HEK293 (cell line): Measurements from ENCODE around the gene TRMT44.

Source experiments
- CTCF ChIA-PET: fragments of 350-600 bp; formaldehyde crosslinking; extraction: SDS; loops from one replicate; lab custom pipeline; 2021; ENCODE audit warnings: antibody characterized with exemption; lab: Yijun Ruan, JAX
- POLR2A ChIA-PET: fragments of 300-600 bp; formaldehyde crosslinking; extraction: SDS; loops from one replicate; lab custom pipeline; 2020; ENCODE audit warnings: antibody characterized with exemption, inconsistent platforms; lab: Yijun Ruan, JAX
- H3K27ac ChIP-seq: fragments of 200-500 bp; sonication (Bioruptor generic); 2 replicates; pipeline ENCODE4 v1.5.1; 2014; ENCODE audit warnings: low read depth, low read length, control low read depth, inconsistent platforms; ENCODE audit errors: extremely low read depth
- H3K36me3 ChIP-seq, 2 experiments: fragments of 200-500 bp in 1 of 2; sonication (Bioruptor generic) in 1 of 2; 1 replicate in 1 of 2; 2 replicates in 1 of 2; pipeline ENCODE4 v1.5.1; 2014 to 2017; ENCODE audit warnings: inconsistent platforms in 2 of 2, low read length in 2 of 2; ENCODE audit not compliant: control insufficient read depth in 2 of 2, insufficient read depth in 1 of 2
- H3K4me1 ChIP-seq: fragments of 200-500 bp; sonication (Bioruptor generic); 2 replicates; pipeline ENCODE4 v1.5.1; 2014; ENCODE audit warnings: mild to moderate bottlenecking, low read length, inconsistent platforms; ENCODE audit not compliant: control insufficient read depth, insufficient read depth
- H3K4me3 ChIP-seq: 2 replicates; pipeline ENCODE4 v1.5.1; 2011; ENCODE audit warnings: low read depth, mild to moderate bottlenecking, control low read depth, low read length, moderate library complexity
- H3K9me3 ChIP-seq: fragments of 200-500 bp; sonication (Bioruptor generic); 2 replicates; pipeline ENCODE4 v1.5.1; 2014; ENCODE audit warnings: low read depth, low read length, inconsistent platforms; ENCODE audit not compliant: control insufficient read depth, insufficient read depth
- GLIS1 ChIP-seq: fragments of 450-650 bp; formaldehyde crosslinking; IDR thresholded peaks from 2 replicates; pipeline ENCODE4 v1.5.1; 2016; ENCODE audit warnings: missing biosample characterization, missing genetic modification characterization
- HOXC10 ChIP-seq: sonication (generic); formaldehyde crosslinking; IDR thresholded peaks from 2 replicates; pipeline ENCODE4 v1.8.1; 2023; ENCODE audit warnings: mild to moderate bottlenecking, missing genetic modification reagents
- HOXD13 ChIP-seq: sonication (generic); formaldehyde crosslinking; IDR thresholded peaks from 2 replicates; pipeline ENCODE4 v1.8.0; 2022; ENCODE audit warnings: missing genetic modification reagents, borderline replicate concordance
- OVOL3 ChIP-seq: fragments of 450-650 bp; formaldehyde crosslinking; IDR thresholded peaks from 2 replicates; pipeline ENCODE4 v1.5.1; 2016; ENCODE audit warnings: missing biosample characterization, missing genetic modification characterization
- PRDM4 ChIP-seq: fragments of 450-650 bp; formaldehyde crosslinking; IDR thresholded peaks from 2 replicates; pipeline ENCODE4 v1.5.1; 2017; ENCODE audit warnings: missing biosample characterization, missing genetic modification characterization
- SCRT2 ChIP-seq: fragments of 450-650 bp; formaldehyde crosslinking; IDR thresholded peaks from 2 replicates; pipeline ENCODE4 v1.5.1; 2016; ENCODE audit warnings: missing biosample characterization, missing genetic modification characterization
- YY2 ChIP-seq: fragments of 450-650 bp; formaldehyde crosslinking; IDR thresholded peaks from 2 replicates; pipeline ENCODE4 v1.5.1; 2016; ENCODE audit warnings: missing biosample characterization, missing genetic modification characterization
- ZBTB1 ChIP-seq: fragments of 450-650 bp; formaldehyde crosslinking; IDR thresholded peaks from 2 replicates; pipeline ENCODE4 v1.5.1; 2016; ENCODE audit warnings: missing biosample characterization, missing genetic modification characterization
- ZBTB17 ChIP-seq: fragments of 450-650 bp; formaldehyde crosslinking; IDR thresholded peaks from 2 replicates; pipeline ENCODE4 v1.5.1; 2016; ENCODE audit warnings: missing biosample characterization, missing genetic modification characterization
- ZBTB6 ChIP-seq: fragments of 450-650 bp; formaldehyde crosslinking; IDR thresholded peaks from 2 replicates; pipeline ENCODE4 v1.5.1; 2017; ENCODE audit warnings: missing biosample characterization, missing genetic modification characterization
- ZBTB7A ChIP-seq: fragments of 450-650 bp; formaldehyde crosslinking; IDR thresholded peaks from 2 replicates; pipeline ENCODE4 v1.5.1; 2016; ENCODE audit warnings: low read depth, missing biosample characterization, missing genetic modification characterization
- ZFP37 ChIP-seq: fragments of 450-650 bp; formaldehyde crosslinking; IDR thresholded peaks from 2 replicates; pipeline ENCODE4 v1.5.1; 2016; ENCODE audit warnings: missing biosample characterization, missing genetic modification characterization
- ZNF2 ChIP-seq: fragments of 450-650 bp; formaldehyde crosslinking; IDR thresholded peaks from 2 replicates; pipeline ENCODE4 v1.5.1; 2016; ENCODE audit warnings: missing biosample characterization, missing genetic modification characterization
- ZNF211 ChIP-seq: fragments of 450-650 bp; formaldehyde crosslinking; IDR thresholded peaks from 2 replicates; pipeline ENCODE4 v1.5.1; 2016; ENCODE audit warnings: low read depth, missing biosample characterization, missing genetic modification characterization
- ZNF311 ChIP-seq: fragments of 450-650 bp; formaldehyde crosslinking; IDR thresholded peaks from 2 replicates; pipeline ENCODE4 v1.5.1; 2017; ENCODE audit warnings: missing biosample characterization, missing genetic modification characterization, borderline replicate concordance
- ZNF449 ChIP-seq: fragments of 450-650 bp; formaldehyde crosslinking; IDR thresholded peaks from 2 replicates; pipeline ENCODE4 v1.5.1; 2017; ENCODE audit warnings: missing biosample characterization, mild to moderate bottlenecking, missing genetic modification characterization, moderate library complexity
- ZNF544 ChIP-seq: fragments of 450-650 bp; formaldehyde crosslinking; IDR thresholded peaks from 2 replicates; pipeline ENCODE4 v1.5.0; 2017; ENCODE audit warnings: missing biosample characterization, missing genetic modification characterization
- ZNF548 ChIP-seq: fragments of 450-650 bp; formaldehyde crosslinking; IDR thresholded peaks from 2 replicates; pipeline ENCODE4 v1.5.1; 2016; ENCODE audit warnings: missing biosample characterization, missing genetic modification characterization
- ZNF747 ChIP-seq: fragments of 450-650 bp; formaldehyde crosslinking; IDR thresholded peaks from 2 replicates; pipeline ENCODE4 v1.5.1; 2016; ENCODE audit warnings: missing biosample characterization, missing genetic modification characterization
- ZNF776 ChIP-seq: fragments of 450-650 bp; formaldehyde crosslinking; IDR thresholded peaks from 2 replicates; pipeline ENCODE4 v1.5.0; 2017; ENCODE audit warnings: missing biosample characterization, missing genetic modification characterization, borderline replicate concordance
- ZNF777 ChIP-seq: fragments of 450-650 bp; formaldehyde crosslinking; IDR thresholded peaks from 2 replicates; pipeline ENCODE4 v1.5.1; 2017; ENCODE audit warnings: missing biosample characterization, missing genetic modification characterization, borderline replicate concordance
- ZNF785 ChIP-seq: fragments of 450-650 bp; formaldehyde crosslinking; IDR thresholded peaks from 2 replicates; pipeline ENCODE4 v1.5.1; 2016; ENCODE audit warnings: missing biosample characterization, missing genetic modification characterization
- ZSCAN30 ChIP-seq: fragments of 450-650 bp; IDR thresholded peaks from 2 replicates; pipeline ENCODE4 v1.5.1; 2018; ENCODE audit warnings: missing biosample characterization, mild to moderate bottlenecking, missing genetic modification characterization, moderate library complexity
- TF ChIP-seq, protein P1 (sequence below): fragments of 450-650 bp; formaldehyde crosslinking; IDR thresholded peaks from 2 replicates; pipeline ENCODE4 v1.5.1; 2016; ENCODE audit warnings: missing biosample characterization, missing genetic modification characterization
- TF ChIP-seq, protein P2 (sequence below): fragments of 450-650 bp; formaldehyde crosslinking; IDR thresholded peaks from 2 replicates; pipeline ENCODE4 v1.5.1; 2016; ENCODE audit warnings: missing biosample characterization, missing genetic modification characterization
- TF ChIP-seq, protein P3 (sequence below): fragments of 450-650 bp; formaldehyde crosslinking; IDR thresholded peaks from 2 replicates; pipeline ENCODE4 v1.5.1; 2017; ENCODE audit warnings: missing biosample characterization, missing genetic modification characterization

The TRMT44 gene

DNA sequence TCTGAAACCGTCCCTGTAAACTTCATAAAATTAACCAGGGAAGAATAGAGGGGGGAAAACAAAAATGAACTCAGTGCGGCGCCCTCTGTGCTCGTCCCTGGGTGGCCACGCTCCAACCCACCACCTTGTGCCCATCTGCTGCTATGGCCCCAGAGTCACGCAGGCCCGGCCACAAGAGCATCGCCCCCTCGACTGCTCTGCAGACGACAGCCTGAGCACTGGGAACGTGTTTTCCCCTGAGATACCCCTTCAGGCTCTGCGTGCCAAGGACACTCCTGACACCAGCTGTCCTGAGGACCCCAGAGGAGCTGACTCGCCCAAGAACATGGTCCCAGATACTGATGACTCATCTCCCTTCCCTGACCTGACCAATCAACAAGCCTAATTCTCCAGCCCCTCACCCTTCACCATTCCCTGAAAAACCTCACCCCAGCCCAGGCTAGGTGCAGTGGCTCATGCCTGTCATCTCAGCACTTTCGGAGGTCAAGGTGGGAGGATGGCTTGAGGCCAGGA lies 75.5 kb downstream of the TRMT44 start:
- ChIA-PET CTCF (interaction anchor here (1.1 kb wide), 1 partner anchor 24 kb away, joined by 4 read pairs; no protein-coding TSS in a partner anchor), POLR2A (no interaction called here)
- H3K27ac ChIP-seq, result no peak overlapping the region
- H3K4me1 ChIP-seq, result no peaks in the 10 kb centered on the region
- H3K9me3 ChIP-seq, result no peaks in the 10 kb centered on the region
- H3K36me3 ChIP-seq, result no peaks in the 10 kb centered on the region
- no peak for TF ChIP-seq ZBTB6 (tag by site-specific recombination)
- TF ChIP-seq ZNF449 (tag by site-specific recombination), result no peak
- TF ChIP-seq ZNF548 (tag by site-specific recombination), result no peak
- no peak for TF ChIP-seq ZBTB7A (tag by site-specific recombination)
- no peak for TF ChIP-seq HOXD13
- no peak for TF ChIP-seq ZNF785 (tag by site-specific recombination)
- no peak for TF ChIP-seq ZBTB1 (tag by site-specific recombination)
- TF ChIP-seq ZNF311 (tag by site-specific recombination), result no peak
- TF ChIP-seq, protein P1, sequence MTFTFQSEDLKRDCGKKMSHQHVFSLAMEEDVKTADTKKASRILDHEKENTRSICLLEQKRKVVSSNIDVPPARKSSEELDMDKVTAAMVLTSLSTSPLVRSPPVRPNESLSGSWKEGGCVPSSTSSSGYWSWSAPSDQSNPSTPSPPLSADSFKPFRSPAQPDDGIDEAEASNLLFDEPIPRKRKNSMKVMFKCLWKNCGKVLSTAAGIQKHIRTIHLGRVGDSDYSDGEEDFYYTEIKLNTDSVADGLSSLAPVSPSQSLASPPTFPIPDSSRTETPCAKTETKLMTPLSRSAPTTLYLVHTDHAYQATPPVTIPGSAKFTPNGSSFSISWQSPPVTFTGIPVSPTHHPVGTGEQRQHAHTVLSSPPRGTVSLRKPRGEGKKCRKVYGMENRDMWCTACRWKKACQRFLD, result no peak
- TF ChIP-seq SCRT2 (tag by site-specific recombination), result no peak
- TF ChIP-seq ZNF544 (tag by site-specific recombination), result no peak
- no peak for TF ChIP-seq YY2 (tag by site-specific recombination)
- no peak overlapping the region for H3K4me3 ChIP-seq

GRCh38 chr4:8516996-8517550 lies 76.5 kb downstream of the TRMT44 start:
- Histone ChIP-seq H3K27ac (no peak overlapping the region), H3K9me3 (no peaks in the 10 kb centered on the region), H3K4me3 (no peak overlapping the region), H3K36me3 (no peaks in the 10 kb centered on the region), H3K4me1 (no peaks in the 10 kb centered on the region)
- ChIA-PET CTCF (interaction anchor here (0.7 to 1.1 kb wide), 2 partner anchors 25 to 69 kb away, joined by 3 to 4 read pairs; no protein-coding TSS in a partner anchor), POLR2A (no interaction called here)
- TF ChIP-seq ZNF211 (tag by site-specific recombination) (no peak), GLIS1 (no peak), HOXC10 (no peak), PRDM4 (no peak), ZNF777 (no peak), ZSCAN30 (tag by site-specific recombination) (no peak), ZNF776 (tag by site-specific recombination) (no peak), OVOL3 (tag by site-specific recombination) (no peak), ZBTB17 (tag by site-specific recombination) (no peak), ZNF747 (tag by site-specific recombination) (no peak), ZFP37 (tag by site-specific recombination) (no peak), ZNF2 (tag by site-specific recombination) (no peak)
- TF ChIP-seq, protein P2, sequence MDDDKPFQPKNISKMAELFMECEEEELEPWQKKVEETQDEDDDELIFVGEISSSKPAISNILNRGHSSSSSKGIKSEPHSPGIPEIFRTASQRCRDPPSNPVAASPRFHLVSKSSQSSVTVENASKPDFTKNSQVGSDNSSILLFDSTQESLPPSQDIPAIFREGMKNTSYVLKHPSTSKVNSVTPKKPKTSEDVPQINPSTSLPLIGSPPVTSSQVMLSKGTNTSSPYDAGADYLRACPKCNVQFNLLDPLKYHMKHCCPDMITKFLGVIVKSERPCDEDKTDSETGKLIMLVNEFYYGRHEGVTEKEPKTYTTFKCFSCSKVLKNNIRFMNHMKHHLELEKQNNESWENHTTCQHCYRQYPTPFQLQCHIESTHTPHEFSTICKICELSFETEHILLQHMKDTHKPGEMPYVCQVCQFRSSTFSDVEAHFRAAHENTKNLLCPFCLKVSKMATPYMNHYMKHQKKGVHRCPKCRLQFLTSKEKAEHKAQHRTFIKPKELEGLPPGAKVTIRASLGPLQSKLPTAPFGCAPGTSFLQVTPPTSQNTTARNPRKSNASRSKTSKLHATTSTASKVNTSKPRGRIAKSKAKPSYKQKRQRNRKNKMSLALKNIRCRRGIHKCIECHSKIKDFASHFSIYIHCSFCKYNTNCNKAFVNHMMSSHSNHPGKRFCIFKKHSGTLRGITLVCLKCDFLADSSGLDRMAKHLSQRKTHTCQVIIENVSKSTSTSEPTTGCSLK (tag by site-specific recombination), result no peak
- TF ChIP-seq, protein P3, sequence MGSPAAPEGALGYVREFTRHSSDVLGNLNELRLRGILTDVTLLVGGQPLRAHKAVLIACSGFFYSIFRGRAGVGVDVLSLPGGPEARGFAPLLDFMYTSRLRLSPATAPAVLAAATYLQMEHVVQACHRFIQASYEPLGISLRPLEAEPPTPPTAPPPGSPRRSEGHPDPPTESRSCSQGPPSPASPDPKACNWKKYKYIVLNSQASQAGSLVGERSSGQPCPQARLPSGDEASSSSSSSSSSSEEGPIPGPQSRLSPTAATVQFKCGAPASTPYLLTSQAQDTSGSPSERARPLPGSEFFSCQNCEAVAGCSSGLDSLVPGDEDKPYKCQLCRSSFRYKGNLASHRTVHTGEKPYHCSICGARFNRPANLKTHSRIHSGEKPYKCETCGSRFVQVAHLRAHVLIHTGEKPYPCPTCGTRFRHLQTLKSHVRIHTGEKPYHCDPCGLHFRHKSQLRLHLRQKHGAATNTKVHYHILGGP (tag by site-specific recombination), result no peak
